ENCODE measurements around the gene C1QL2.

GRCh38 chr2:119155633-119156032 is 2.9 kb downstream of the C1QL2 start:
- TF ChIP-seq CTCF (IDR thresholded peaks at IDR 0.05) = no peak
- no peak for TF ChIP-seq POLR2AphosphoS5 (IDR thresholded peaks at IDR 0.05)
